Calu3 (cell line): Measurements from ENCODE around the gene FYB1. TPM values are rescaled to one million over a fixed set of nuclear protein-coding genes. Genes with fewer than 3 reads are reported as not detected.
A peak's percentile ranks its signal among the peaks of the same experiment; 100 is the strongest.

Source experiments
- BruUV-seq: library from RNA; stranded (reverse); fragments of 400-500 nt; replicated peaks from 2 replicates; lab custom pipeline; 2021; lab: Mats Ljungman, UMichigan
- CTCF ChIA-PET: fragments of 300-600 bp; sonication (Branson Sonifier 250); formaldehyde crosslinking; loops from one replicate; lab custom pipeline; 2022; ENCODE audit warnings: antibody characterized with exemption; lab: Charles Lee
- DNase-seq: peaks from one replicate; pipeline ENCODE4 v3.0.0; 2022
- H3K27ac Mint-ChIP-seq: one replicate; pipeline ENCODE4 v1.8.0; 2022; ENCODE audit warnings: mixed read lengths; ENCODE audit not compliant: unreplicated experiment
- H3K27me3 Mint-ChIP-seq: one replicate; pipeline ENCODE4 v1.8.0; 2022; ENCODE audit warnings: mixed read lengths; ENCODE audit not compliant: unreplicated experiment
- H3K36me3 Mint-ChIP-seq: one replicate; pipeline ENCODE4 v1.8.0; 2022; ENCODE audit warnings: mild to moderate bottlenecking, moderate library complexity, mixed read lengths; ENCODE audit not compliant: insufficient read depth, unreplicated experiment
- H3K4me1 Mint-ChIP-seq: one replicate; pipeline ENCODE4 v1.8.0; 2022; ENCODE audit warnings: mild to moderate bottlenecking, low read depth, mixed read lengths; ENCODE audit not compliant: unreplicated experiment
- H3K4me3 Mint-ChIP-seq: one replicate; pipeline ENCODE4 v1.8.0; 2022; ENCODE audit warnings: mild to moderate bottlenecking, low read depth, moderate library complexity, mixed read lengths; ENCODE audit not compliant: unreplicated experiment
- H3K9me3 Mint-ChIP-seq: one replicate; pipeline ENCODE4 v1.8.0; 2022; ENCODE audit warnings: low read depth, mixed read lengths; ENCODE audit not compliant: unreplicated experiment
- intact Hi-C: fragments of 100-400 bp; cut with micrococcal nuclease; formaldehyde crosslinking; loops from one replicate; pipeline ENCODE4 v1.10.0; 2022; ENCODE audit not compliant: unreplicated experiment
- total RNA-seq: library from RNA; stranded (reverse); gene quantifications from 2 replicates; pipeline ENCODE4 v1.2.3, GENCODE V29; 2022
- TF ChIP-seq, protein P1 (sequence below): fragments of 200-600 bp; IDR thresholded peaks from one replicate; pipeline ENCODE4 v1.8.0; 2022; ENCODE audit warnings: antibody characterized with exemption; ENCODE audit not compliant: unreplicated experiment

The FYB1 gene
- total RNA-seq, 1 experiment from 2014 or later: 42.8 TPM

DNA sequence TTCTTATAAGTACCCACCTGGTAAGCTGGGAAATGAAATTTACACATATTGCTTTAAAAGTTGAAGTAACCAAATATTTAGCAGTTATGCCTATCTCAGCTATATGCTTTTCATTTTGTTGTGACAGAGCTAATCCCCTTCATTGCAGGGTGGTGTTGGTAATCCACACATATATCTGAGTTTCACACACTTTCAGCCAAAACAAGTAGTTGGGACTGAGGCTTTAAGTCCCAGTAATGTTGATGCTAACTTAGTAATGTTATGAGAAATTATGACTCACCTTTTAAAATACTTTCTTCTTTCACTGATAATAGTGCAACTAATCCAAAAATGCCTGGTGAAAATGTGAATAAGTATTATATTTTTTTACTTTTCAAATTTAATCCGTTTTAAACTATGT, 126.0 kb downstream of the FYB1 start:
- BruUV-seq: no TSS peak
- Mint-ChIP-seq H3K27me3 (no peaks in the 10 kb centered on the region), H3K4me3 (no peak overlapping the region), H3K36me3 (no peaks in the 10 kb centered on the region), H3K9me3 (peaks cover 3% of the 10 kb centered on the region), H3K4me1 (peaks cover 16% of the 10 kb centered on the region), H3K27ac (no peak overlapping the region)
- CTCF ChIA-PET: no interaction called here
- intact Hi-C loops: no loop called here
- no peak for DNase-seq
- TF ChIP-seq, protein P1, sequence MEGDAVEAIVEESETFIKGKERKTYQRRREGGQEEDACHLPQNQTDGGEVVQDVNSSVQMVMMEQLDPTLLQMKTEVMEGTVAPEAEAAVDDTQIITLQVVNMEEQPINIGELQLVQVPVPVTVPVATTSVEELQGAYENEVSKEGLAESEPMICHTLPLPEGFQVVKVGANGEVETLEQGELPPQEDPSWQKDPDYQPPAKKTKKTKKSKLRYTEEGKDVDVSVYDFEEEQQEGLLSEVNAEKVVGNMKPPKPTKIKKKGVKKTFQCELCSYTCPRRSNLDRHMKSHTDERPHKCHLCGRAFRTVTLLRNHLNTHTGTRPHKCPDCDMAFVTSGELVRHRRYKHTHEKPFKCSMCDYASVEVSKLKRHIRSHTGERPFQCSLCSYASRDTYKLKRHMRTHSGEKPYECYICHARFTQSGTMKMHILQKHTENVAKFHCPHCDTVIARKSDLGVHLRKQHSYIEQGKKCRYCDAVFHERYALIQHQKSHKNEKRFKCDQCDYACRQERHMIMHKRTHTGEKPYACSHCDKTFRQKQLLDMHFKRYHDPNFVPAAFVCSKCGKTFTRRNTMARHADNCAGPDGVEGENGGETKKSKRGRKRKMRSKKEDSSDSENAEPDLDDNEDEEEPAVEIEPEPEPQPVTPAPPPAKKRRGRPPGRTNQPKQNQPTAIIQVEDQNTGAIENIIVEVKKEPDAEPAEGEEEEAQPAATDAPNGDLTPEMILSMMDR: no peak

- CTCF ChIA-PET: no interaction called here
- intact Hi-C loops: no loop called here
These were observed 126.6 kb downstream of the FYB1 start for GRCh38 chr5:39092581-39093351.

GRCh38 chr5:39091940-39092580, 127.3 kb downstream of the FYB1 start:
- Mint-ChIP-seq H3K27me3 (no peaks in the 10 kb centered on the region), H3K4me3 (no peak overlapping the region), H3K4me1 (peaks cover 16% of the 10 kb centered on the region), H3K36me3 (no peaks in the 10 kb centered on the region), H3K27ac (peak overlapping the region; percentile 11), H3K9me3 (peaks cover 3% of the 10 kb centered on the region)
- CTCF ChIA-PET: no interaction called here
- no TSS peak for BruUV-seq
- TF ChIP-seq, protein P1: no peak
- intact Hi-C loops: no loop called here
- DNase-seq: no peak

More at GRCh38 chr5:39092581-39093351, 126.6 kb downstream of the FYB1 start:
- Mint-ChIP-seq H3K36me3 (no peaks in the 10 kb centered on the region), H3K4me3 (no peak overlapping the region), H3K27ac (peak overlapping the region; percentile 11), H3K9me3 (peaks cover 3% of the 10 kb centered on the region), H3K27me3 (no peaks in the 10 kb centered on the region), H3K4me1 (peaks cover 16% of the 10 kb centered on the region)
- TF ChIP-seq, protein P1: no peak
- no TSS peak for BruUV-seq
- DNase-seq: no peak

GRCh38 chr5:39083968-39084367, 135.4 kb downstream of the FYB1 start:
- Mint-ChIP-seq H3K9me3 (peaks cover 3% of the 10 kb centered on the region), H3K36me3 (no peaks in the 10 kb centered on the region), H3K27ac (no peak overlapping the region), H3K4me3 (no peak overlapping the region), H3K27me3 (no peaks in the 10 kb centered on the region), H3K4me1 (peaks cover 11% of the 10 kb centered on the region)
- TF ChIP-seq, protein P1: no peak
- CTCF ChIA-PET: interaction anchor here (0.6 kb wide), 1 partner anchor 51 kb away, joined by 9 read pairs; no protein-coding TSS in a partner anchor
- DNase-seq: no peak
- intact Hi-C loops: no loop called here
- no TSS peak for BruUV-seq
